ENCODE measurements around the gene TMC6. TPM values are rescaled to one million over a fixed set of nuclear protein-coding genes. Genes with fewer than 3 reads are reported as not detected.

TMC6 gene
- total and polyA plus RNA-seq, 2 of the 13 experiments (the other 11 are each of a cell fraction or from before 2014, with no cell fraction given) = 48.4 to 99.1 TPM

GRCh38 chr17:78148286-78149016 is 19.9 kb upstream of the TMC6 start (continued):
- TF ChIP-seq, protein P1, sequence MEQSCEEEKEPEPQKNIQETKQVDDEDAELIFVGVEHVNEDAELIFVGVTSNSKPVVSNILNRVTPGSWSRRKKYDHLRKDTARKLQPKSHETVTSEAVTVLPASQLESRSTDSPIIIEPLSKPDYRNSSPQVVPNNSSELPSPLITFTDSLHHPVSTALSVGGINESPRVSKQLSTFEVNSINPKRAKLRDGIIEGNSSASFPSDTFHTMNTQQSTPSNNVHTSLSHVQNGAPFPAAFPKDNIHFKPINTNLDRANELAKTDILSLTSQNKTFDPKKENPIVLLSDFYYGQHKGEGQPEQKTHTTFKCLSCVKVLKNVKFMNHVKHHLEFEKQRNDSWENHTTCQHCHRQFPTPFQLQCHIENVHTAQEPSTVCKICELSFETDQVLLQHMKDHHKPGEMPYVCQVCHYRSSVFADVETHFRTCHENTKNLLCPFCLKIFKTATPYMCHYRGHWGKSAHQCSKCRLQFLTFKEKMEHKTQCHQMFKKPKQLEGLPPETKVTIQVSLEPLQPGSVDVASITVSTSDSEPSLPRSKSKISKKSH (CRISPR knock-in tag; IDR thresholded peaks at IDR 0.05; ENCODE audit: borderline replicate concordance) = no peak
- no peak for TF ChIP-seq HNF4G (IDR thresholded peaks at IDR 0.05; ENCODE audit: borderline replicate concordance, low read depth, low read length)
- TF ChIP-seq HNF4G (CRISPR knock-in tag; IDR thresholded peaks at IDR 0.05; ENCODE audit: borderline replicate concordance, low read depth) = peak; percentile 50; the same call in 1 of the 2 replicates
- TF ChIP-seq ZNF747 (CRISPR knock-in tag; IDR thresholded peaks at IDR 0.05; ENCODE audit: borderline replicate concordance) = 0 out of 2 replicates have a peak, but pooled peaks have one; percentile 17
- TF ChIP-seq ZNF12 (CRISPR knock-in tag; IDR thresholded peaks at IDR 0.05) = no peak
- no peak for TF ChIP-seq ZNF34 (CRISPR knock-in tag; IDR thresholded peaks at IDR 0.05; ENCODE audit: borderline replicate concordance)
- no peak for TF ChIP-seq MXD4 (CRISPR knock-in tag; IDR thresholded peaks at IDR 0.05)
- no peak for TF ChIP-seq KAT7 (CRISPR knock-in tag; IDR thresholded peaks at IDR 0.05; ENCODE audit: borderline replicate concordance)
- no peak for TF ChIP-seq THAP11 (CRISPR knock-in tag; IDR thresholded peaks at IDR 0.05)
- TF ChIP-seq, protein P2, sequence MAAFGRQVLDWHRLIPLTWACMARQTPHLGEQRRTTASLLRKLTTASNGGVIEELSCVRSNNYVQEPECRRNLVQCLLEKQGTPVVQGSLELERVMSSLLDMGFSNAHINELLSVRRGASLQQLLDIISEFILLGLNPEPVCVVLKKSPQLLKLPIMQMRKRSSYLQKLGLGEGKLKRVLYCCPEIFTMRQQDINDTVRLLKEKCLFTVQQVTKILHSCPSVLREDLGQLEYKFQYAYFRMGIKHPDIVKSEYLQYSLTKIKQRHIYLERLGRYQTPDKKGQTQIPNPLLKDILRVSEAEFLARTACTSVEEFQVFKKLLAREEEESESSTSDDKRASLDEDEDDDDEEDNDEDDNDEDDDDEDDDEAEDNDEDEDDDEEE (CRISPR knock-in tag; IDR thresholded peaks at IDR 0.05) = no peak
- peak; percentile 35; the same call in 1 of the 2 replicates for TF ChIP-seq SP4 (CRISPR knock-in tag; IDR thresholded peaks at IDR 0.05)
- TF ChIP-seq, protein P3, sequence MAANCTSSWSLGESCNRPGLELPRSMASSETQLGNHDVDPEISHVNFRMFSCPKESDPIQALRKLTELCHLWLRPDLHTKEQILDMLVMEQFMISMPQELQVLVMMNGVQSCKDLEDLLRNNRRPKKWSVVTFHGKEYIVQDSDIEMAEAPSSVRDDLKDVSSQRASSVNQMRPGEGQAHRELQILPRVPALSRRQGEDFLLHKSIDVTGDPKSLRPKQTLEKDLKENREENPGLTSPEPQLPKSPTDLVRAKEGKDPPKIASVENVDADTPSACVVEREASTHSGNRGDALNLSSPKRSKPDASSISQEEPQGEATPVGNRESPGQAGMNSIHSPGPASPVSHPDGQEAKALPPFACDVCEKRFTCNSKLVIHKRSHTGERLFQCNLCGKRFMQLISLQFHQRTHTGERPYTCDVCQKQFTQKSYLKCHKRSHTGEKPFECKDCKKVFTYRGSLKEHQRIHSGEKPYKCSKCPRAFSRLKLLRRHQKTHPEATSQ (CRISPR knock-in tag; IDR thresholded peaks at IDR 0.05; ENCODE audit: borderline replicate concordance) = no peak
- TF ChIP-seq ZKSCAN5 (CRISPR knock-in tag; IDR thresholded peaks at IDR 0.05) = no peak
- TF ChIP-seq ZNF644 (CRISPR knock-in tag; IDR thresholded peaks at IDR 0.05; ENCODE audit: low read depth) = no peak
- TF ChIP-seq RFXAP (CRISPR knock-in tag; IDR thresholded peaks at IDR 0.05; ENCODE audit: borderline replicate concordance) = 0 out of 2 replicates have a peak, but pooled peaks have one; percentile 58
- no peak for TF ChIP-seq ZNF503 (CRISPR knock-in tag; IDR thresholded peaks at IDR 0.05)
- TF ChIP-seq, protein P4, sequence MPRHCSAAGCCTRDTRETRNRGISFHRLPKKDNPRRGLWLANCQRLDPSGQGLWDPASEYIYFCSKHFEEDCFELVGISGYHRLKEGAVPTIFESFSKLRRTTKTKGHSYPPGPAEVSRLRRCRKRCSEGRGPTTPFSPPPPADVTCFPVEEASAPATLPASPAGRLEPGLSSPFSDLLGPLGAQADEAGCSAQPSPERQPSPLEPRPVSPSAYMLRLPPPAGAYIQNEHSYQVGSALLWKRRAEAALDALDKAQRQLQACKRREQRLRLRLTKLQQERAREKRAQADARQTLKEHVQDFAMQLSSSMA (CRISPR knock-in tag; IDR thresholded peaks at IDR 0.05) = no peak
- peak; percentile 60 for TF ChIP-seq HNF4A (CRISPR knock-in tag; IDR thresholded peaks at IDR 0.05)
- TF ChIP-seq ZNF724P (CRISPR knock-in tag; IDR thresholded peaks at IDR 0.05; ENCODE audit: borderline replicate concordance) = no peak
- TF ChIP-seq MIXL1 (CRISPR knock-in tag; IDR thresholded peaks at IDR 0.05) = peak; percentile 48; the same call in 1 of the 2 replicates
- no peak for TF ChIP-seq ZNF44 (CRISPR knock-in tag; IDR thresholded peaks at IDR 0.05)
- TF ChIP-seq, protein P5, sequence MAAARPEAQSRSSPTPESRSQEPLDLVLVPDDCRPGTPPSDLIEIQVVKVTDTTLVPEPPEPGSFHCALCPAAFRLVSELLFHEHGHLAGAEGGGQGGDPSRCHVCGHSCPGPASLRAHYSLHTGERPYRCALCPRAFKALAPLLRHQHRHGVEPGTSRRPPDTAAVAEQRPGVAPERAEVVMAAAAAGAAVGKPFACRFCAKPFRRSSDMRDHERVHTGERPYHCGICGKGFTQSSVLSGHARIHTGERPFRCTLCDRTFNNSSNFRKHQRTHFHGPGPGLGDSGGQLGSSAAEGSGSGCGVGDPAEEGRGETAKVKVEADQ (CRISPR knock-in tag; IDR thresholded peaks at IDR 0.05; ENCODE audit: borderline replicate concordance) = no peak

Measured in HepG2 (cell line).